LNCaP clone FGC (cell line): Measurements from ENCODE around the gene GRHL1.
"Not testable (repeated sequence)": the region's sequence is repeated elsewhere in the genome, so short reads cannot be mapped to it uniquely, and the experiment has no call there.

ENCODE experiments used
- DNase-seq: peaks from one replicate; pipeline ENCODE4 v3.0.0-alpha.2; 2011; ENCODE audit warnings: low read depth
- H3K4me3 ChIP-seq: 2 replicates; pipeline ENCODE4 v1.5.1; 2011; ENCODE audit warnings: mild to moderate bottlenecking, low read depth, low read length, control low read depth
- CTCF ChIP-seq: IDR thresholded peaks from 2 replicates; pipeline ENCODE4 v1.5.1; 2012; ENCODE audit warnings: mild to moderate bottlenecking; ENCODE audit not compliant: control insufficient read depth, insufficient read depth; ENCODE audit errors: extremely low read depth

GRHL1 gene

GRCh38 chr2:9914384-9915065, 37.0 kb upstream of the GRHL1 start:
- TF ChIP-seq CTCF = no peak
- no peak for DNase-seq
- H3K4me3 ChIP-seq = no peak overlapping the region

- no peak for DNase-seq
- H3K4me3 ChIP-seq = no peak overlapping the region
- TF ChIP-seq CTCF = no peak
These were observed 33.2 kb upstream of the GRHL1 start for GRCh38 chr2:9918275-9918674.

- DNase-seq = no peak
- H3K4me3 ChIP-seq = no peak overlapping the region
- TF ChIP-seq CTCF = no peak
These were observed 32.0 kb upstream of the GRHL1 start for GRCh38 chr2:9919512-9919911.

GRCh38 chr2:9927020-9927419, 24.5 kb upstream of the GRHL1 start:
- H3K4me3 ChIP-seq, DNase-seq: not testable (repeated sequence)

GRCh38 chr2:9937258-9937657, 14.2 kb upstream of the GRHL1 start:
- no peak overlapping the region for H3K4me3 ChIP-seq
- no peak for DNase-seq
- no peak for TF ChIP-seq CTCF

- no peak for TF ChIP-seq CTCF
- DNase-seq = no peak
These were observed 13.5 kb upstream of the GRHL1 start for GRCh38 chr2:9937968-9938367.

GRCh38 chr2:9939587-9940485, 11.7 kb upstream of the GRHL1 start:
- no peak for DNase-seq
- no peak overlapping the region for H3K4me3 ChIP-seq
- TF ChIP-seq CTCF = no peak

More at GRCh38 chr2:9937968-9938367, 13.5 kb upstream of the GRHL1 start:
- no peak overlapping the region for H3K4me3 ChIP-seq
